CD14-positive monocyte (primary cell): ENCODE results near the gene HOXD8. TPM values are rescaled to one million over a fixed set of nuclear protein-coding genes. Genes with fewer than 3 reads are reported as not detected.

Experiments used
- DNase-seq, 3 donors: peaks; one replicate each; pipeline ENCODE4 v3.0.0-alpha.2; 2011 to 2022
- H2AFZ ChIP-seq: 2 replicates; pipeline ENCODE4 v1.6.0; 2012; ENCODE audit warnings: mild to moderate bottlenecking, low read depth, low read length, inconsistent platforms; ENCODE audit not compliant: insufficient read depth, poor library complexity, severe bottlenecking
- H3K27ac ChIP-seq, 2 donors: 1 replicate in 1 of 2; 2 replicates in 1 of 2; pipeline ENCODE4 v1.5.1; 2012 to 2013; ENCODE audit warnings: low read length in 2 of 2, control low read depth in 1 of 2, inconsistent platforms in 1 of 2, low read depth in 1 of 2, mild to moderate bottlenecking in 1 of 2
- H3K27me3 ChIP-seq, 2 donors: one replicate each; pipeline versions ENCODE4 v1.6.0 to v1.6.1; 2011 to 2013; ENCODE audit warnings: low read length in 2 of 2; ENCODE audit not compliant: control insufficient read depth in 2 of 2, insufficient read depth in 2 of 2
- H3K36me3 ChIP-seq, 2 donors: replicated peaks in 1 of 2; 1 replicate in 1 of 2; 2 replicates in 1 of 2; pipeline versions ENCODE4 v1.5.1 to v1.6.1; 2012 to 2013; ENCODE audit warnings: low read length in 2 of 2, control low read depth in 1 of 2, inconsistent platforms in 1 of 2, mild to moderate bottlenecking in 1 of 2; ENCODE audit not compliant: insufficient read depth in 2 of 2, control insufficient read depth in 1 of 2
- H3K4me1 ChIP-seq, 2 donors: 1 replicate in 1 of 2; 2 replicates in 1 of 2; pipeline versions ENCODE4 v1.5.1 to v1.6.1; 2012 to 2013; ENCODE audit warnings: low read length in 2 of 2, control low read depth in 1 of 2, inconsistent platforms in 1 of 2, mild to moderate bottlenecking in 1 of 2, moderate library complexity in 1 of 2; ENCODE audit not compliant: insufficient read depth in 2 of 2, control insufficient read depth in 1 of 2
- H3K4me2 ChIP-seq: replicated peaks from 2 replicates; pipeline ENCODE3; 2012; ENCODE audit warnings: low read length, moderate library complexity, mild to moderate bottlenecking; ENCODE audit not compliant: poor library complexity, severe bottlenecking; ENCODE audit errors: extremely low read depth
- H3K4me3 ChIP-seq, 3 experiments: fragments of 200-600 bp in 1 of 3; sonication (generic) in 1 of 3; replicated peaks in 1 of 3; 1 replicate in 2 of 3; 2 replicates in 1 of 3; pipeline ENCODE4 v1.5.1; 2011 to 2013; ENCODE audit warnings: low read length in 3 of 3, mild to moderate bottlenecking in 3 of 3, control low read depth in 2 of 3, low read depth in 2 of 3, inconsistent platforms in 1 of 3, moderate library complexity in 1 of 3
- H3K79me2 ChIP-seq: 2 replicates; pipeline ENCODE4 v1.6.0; 2012; ENCODE audit warnings: mild to moderate bottlenecking, control low read depth, inconsistent platforms, low read length, moderate library complexity; ENCODE audit not compliant: insufficient read depth
- H3K9ac ChIP-seq: 2 replicates; pipeline ENCODE4 v1.6.0; 2017; ENCODE audit warnings: low read length, mild to moderate bottlenecking; ENCODE audit not compliant: insufficient read depth, poor library complexity, severe bottlenecking
- H3K9me3 ChIP-seq, 2 donors: replicated peaks in 1 of 2; 1 replicate in 1 of 2; 2 replicates in 1 of 2; pipeline versions ENCODE4 v1.5.1 to v1.6.1; 2012 to 2013; ENCODE audit warnings: low read length in 2 of 2, control low read depth in 1 of 2; ENCODE audit not compliant: control insufficient read depth in 1 of 2, insufficient read depth in 1 of 2
- H4K20me1 ChIP-seq: 2 replicates; pipeline ENCODE4 v1.6.0; 2012; ENCODE audit warnings: mild to moderate bottlenecking, low read length, control low read depth, moderate library complexity; ENCODE audit not compliant: insufficient read depth
- H3K27ac Mint-ChIP-seq, 7 donors: one replicate each; pipeline ENCODE4 v1.8.0; 2020; ENCODE audit warnings: mild to moderate bottlenecking in 7 of 7, mixed read lengths in 7 of 7, moderate library complexity in 6 of 7, inconsistent platforms in 2 of 7
- H3K27me3 Mint-ChIP-seq, 3 donors: one replicate each; pipeline ENCODE4 v1.8.0; 2021 to 2022; ENCODE audit warnings: low read depth in 3 of 3, mild to moderate bottlenecking in 3 of 3, mixed read lengths in 3 of 3, moderate library complexity in 3 of 3, inconsistent platforms in 1 of 3
- H3K36me3 Mint-ChIP-seq, 2 donors: one replicate each; pipeline ENCODE4 v1.8.0; 2020; ENCODE audit warnings: mixed read lengths in 2 of 2, inconsistent platforms in 1 of 2, mild to moderate bottlenecking in 1 of 2
- H3K4me1 Mint-ChIP-seq: one replicate; pipeline ENCODE4 v1.8.0; 2020; ENCODE audit warnings: mild to moderate bottlenecking, mixed read lengths
- H3K4me3 Mint-ChIP-seq, 2 donors: one replicate each; pipeline ENCODE4 v1.8.0; 2020; ENCODE audit warnings: mild to moderate bottlenecking in 2 of 2, mixed read lengths in 2 of 2, moderate library complexity in 1 of 2
- H3K9me3 Mint-ChIP-seq, 7 donors: one replicate each; pipeline ENCODE4 v1.8.0; 2020 to 2022; ENCODE audit warnings: mixed read lengths in 7 of 7, mild to moderate bottlenecking in 6 of 7, moderate library complexity in 6 of 7, inconsistent platforms in 2 of 7
- WGBS: methylation state at CpG from one replicate; pipeline ENCODE4 v1.1.5; 2013; ENCODE audit warnings: missing lambda C conversion rate; ENCODE audit not compliant: insufficient coverage; 5-methylcytosine and 5-hydroxymethylcytosine counted together
- intact Hi-C, 2 donors: fragments of 100-400 bp; cut with micrococcal nuclease; formaldehyde crosslinking; loops; one replicate each; pipeline versions ENCODE4 v1.15.0 to v1.15.1; 2023
- polyA plus RNA-seq, 3 donors: library from polyadenylated mRNA; depleted of rRNA in 1 of 3; unstranded in 2 of 3; stranded (reverse) in 1 of 3; fragments of 300-500 nt in 2 of 3; fragments of >200 nt in 1 of 3; fragmentation: Illumina TruSeq in 2 of 3; gene quantifications; 1 replicate in 2 of 3; 2 replicates in 1 of 3; pipeline ENCODE4 v1.2.3, GENCODE V29; 2012 to 2021
- TF ChIP-seq, protein P1 (sequence below): fragments of 200-600 bp; IDR thresholded peaks from one replicate; pipeline ENCODE4 v1.8.0; 2022; ENCODE audit warnings: antibody characterized with exemption, mild to moderate bottlenecking

The HOXD8 gene
- polyA plus RNA-seq, 3 donors, result not detected

DNA sequence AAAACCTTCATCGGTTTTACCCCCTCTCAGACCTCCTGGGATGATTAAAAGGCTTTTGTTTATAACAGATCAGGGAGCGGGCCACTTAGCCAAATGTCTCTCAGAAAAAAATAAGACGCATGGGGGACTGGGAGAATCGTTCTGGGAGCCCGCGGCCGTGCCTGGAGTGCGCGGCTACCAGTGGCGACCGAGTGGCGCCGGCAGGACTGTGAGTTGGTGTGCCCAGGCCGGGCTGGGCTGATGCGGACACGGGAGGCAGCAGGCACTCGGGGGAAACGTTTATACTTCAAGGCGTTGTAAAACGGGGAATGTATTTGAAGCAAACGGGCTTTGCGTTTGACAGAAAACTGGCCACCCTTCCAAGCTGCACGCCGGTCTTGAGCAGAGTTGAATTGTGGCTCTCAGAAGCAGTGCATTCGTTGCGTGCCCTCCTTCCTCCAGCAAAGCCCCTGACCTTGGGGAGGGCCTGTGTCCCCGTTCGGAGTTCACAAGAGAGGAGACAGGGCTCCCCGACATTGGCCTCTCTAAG is 17.6 kb upstream of the HOXD8 start:
- peaks cover 4 to 55% (median 22%) of the 10 kb centered on the region in 7 donors for H3K9me3 Mint-ChIP-seq
- H3K27ac Mint-ChIP-seq, result no peak overlapping the region
- H3K4me1 Mint-ChIP-seq, result peaks cover 14% of the 10 kb centered on the region

DNA sequence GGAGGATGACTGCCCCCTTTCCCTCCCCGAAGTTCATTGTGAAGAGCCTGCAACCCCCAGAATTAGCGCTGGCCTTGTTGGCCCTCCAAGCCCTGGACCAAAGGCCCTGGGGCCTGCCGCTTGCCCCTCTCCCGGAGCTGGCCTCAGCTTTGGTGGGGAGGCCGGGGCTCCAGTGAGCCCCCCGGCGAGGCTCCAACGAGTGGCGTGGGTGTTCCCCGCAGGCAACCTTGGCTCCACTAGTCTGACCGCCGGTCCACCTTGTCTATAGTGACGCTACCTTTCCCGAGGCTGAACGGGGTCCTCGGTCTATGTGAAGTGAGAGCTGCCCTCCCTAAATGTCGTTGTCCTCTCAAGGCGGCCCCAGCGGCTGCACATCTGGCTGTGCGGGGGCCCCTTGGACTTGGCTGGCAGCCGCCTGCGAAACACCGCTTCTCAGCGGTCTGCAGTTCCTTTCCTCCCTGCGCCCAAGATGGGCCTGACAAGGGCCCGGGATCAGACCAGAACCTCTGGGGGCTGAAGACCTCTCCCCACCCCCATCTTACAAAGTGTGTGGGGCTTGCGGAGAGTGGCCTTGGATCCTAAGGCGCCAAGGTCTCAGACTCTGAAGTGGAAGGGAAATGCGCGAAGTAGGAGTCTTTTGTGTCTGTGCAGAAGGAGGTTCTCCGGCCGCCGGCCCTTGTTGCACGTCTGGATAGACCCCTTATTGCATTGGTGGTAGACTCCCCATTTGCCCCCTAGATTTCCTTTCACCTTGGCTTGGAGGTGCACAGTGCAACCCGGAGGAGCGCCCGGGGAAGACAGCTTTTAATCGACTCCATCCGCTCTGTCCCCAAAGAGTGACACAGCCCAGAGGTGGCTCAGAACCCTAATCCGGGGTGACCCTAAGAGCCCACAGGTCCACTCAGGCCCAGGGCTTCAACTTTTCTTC is 16.9 kb upstream of the HOXD8 start:
- Histone ChIP-seq H3K4me2 (no peak overlapping the region), H3K27me3 (peaks cover 87 to 97% of the 10 kb centered on the region in 2 donors), H3K4me3 (no peak overlapping the region), H2AFZ (no peak overlapping the region), H4K20me1 (no peaks in the 10 kb centered on the region), H3K9me3 (peaks cover 10 to 66% of the 10 kb centered on the region in 2 donors), H3K79me2 (no peaks in the 10 kb centered on the region), H3K27ac (no peak overlapping the region), H3K9ac (no peak overlapping the region), H3K36me3 (no peaks in the 10 kb centered on the region), H3K4me1 (no peaks in the 10 kb centered on the region)
- no peak for DNase-seq
- peaks cover 5 to 11% of the 10 kb centered on the region in 2 donors for H3K36me3 Mint-ChIP-seq
- peak overlapping the region in 1 of 2 donors; percentile 77 for H3K4me3 Mint-ChIP-seq
- intact Hi-C loops, result loop anchor here in 1 of 2 donors (5.0 kb wide), 1 partner anchor 35 kb away; no protein-coding TSS in a partner anchor
- H3K27ac Mint-ChIP-seq, result no peak overlapping the region
- peaks cover 4 to 56% (median 23%) of the 10 kb centered on the region in 7 donors for H3K9me3 Mint-ChIP-seq
- H3K4me1 Mint-ChIP-seq, result peaks cover 10% of the 10 kb centered on the region
- WGBS, result 5% methylated on average over 37 of the region's 40 CpGs
- H3K27me3 Mint-ChIP-seq, result peaks cover 94 to 100% (median 95%) of the 10 kb centered on the region in 3 donors
- TF ChIP-seq, protein P1, sequence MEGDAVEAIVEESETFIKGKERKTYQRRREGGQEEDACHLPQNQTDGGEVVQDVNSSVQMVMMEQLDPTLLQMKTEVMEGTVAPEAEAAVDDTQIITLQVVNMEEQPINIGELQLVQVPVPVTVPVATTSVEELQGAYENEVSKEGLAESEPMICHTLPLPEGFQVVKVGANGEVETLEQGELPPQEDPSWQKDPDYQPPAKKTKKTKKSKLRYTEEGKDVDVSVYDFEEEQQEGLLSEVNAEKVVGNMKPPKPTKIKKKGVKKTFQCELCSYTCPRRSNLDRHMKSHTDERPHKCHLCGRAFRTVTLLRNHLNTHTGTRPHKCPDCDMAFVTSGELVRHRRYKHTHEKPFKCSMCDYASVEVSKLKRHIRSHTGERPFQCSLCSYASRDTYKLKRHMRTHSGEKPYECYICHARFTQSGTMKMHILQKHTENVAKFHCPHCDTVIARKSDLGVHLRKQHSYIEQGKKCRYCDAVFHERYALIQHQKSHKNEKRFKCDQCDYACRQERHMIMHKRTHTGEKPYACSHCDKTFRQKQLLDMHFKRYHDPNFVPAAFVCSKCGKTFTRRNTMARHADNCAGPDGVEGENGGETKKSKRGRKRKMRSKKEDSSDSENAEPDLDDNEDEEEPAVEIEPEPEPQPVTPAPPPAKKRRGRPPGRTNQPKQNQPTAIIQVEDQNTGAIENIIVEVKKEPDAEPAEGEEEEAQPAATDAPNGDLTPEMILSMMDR, result no peak

More for the DNA sequence above, 17.6 kb upstream of the HOXD8 start:
- Histone ChIP-seq H3K4me3 (no peak overlapping the region), H3K27ac (no peak overlapping the region), H4K20me1 (no peaks in the 10 kb centered on the region), H3K4me2 (no peak overlapping the region), H3K4me1 (peaks cover 3 to 4% of the 10 kb centered on the region in 2 donors), H2AFZ (no peak overlapping the region), H3K79me2 (no peaks in the 10 kb centered on the region), H3K36me3 (no peaks in the 10 kb centered on the region), H3K9me3 (peaks cover 4 to 63% of the 10 kb centered on the region in 2 donors), H3K9ac (no peak overlapping the region), H3K27me3 (peaks cover 85 to 95% of the 10 kb centered on the region in 2 donors)
- Mint-ChIP-seq H3K27me3 (peaks cover 91 to 98% (median 93%) of the 10 kb centered on the region in 3 donors), H3K36me3 (peaks cover 3 to 12% of the 10 kb centered on the region in 2 donors), H3K4me3 (peak overlapping the region in 1 of 2 donors; percentile 77)
- TF ChIP-seq, protein P1, result no peak
- DNase-seq, result no peak
- 7% methylated on average over 28 of the region's 29 CpGs for WGBS
- intact Hi-C loops, result loop anchor here in 1 of 2 donors (5.0 kb wide), 1 partner anchor 35 kb away; no protein-coding TSS in a partner anchor
